ENCODE data around the gene COL11A1. TPM values are rescaled to one million over a fixed set of nuclear protein-coding genes. Genes with fewer than 3 reads are reported as not detected.

Gene COL11A1
- total and polyA plus RNA-seq, 2 of the 4 experiments (the other 2 are of a cell fraction): 4.6 to 5.2 TPM

GRCh38 chr1:102858695-102859094 lies 249.6 kb downstream of the COL11A1 start:
- Histone ChIP-seq H4K8ac (ENCODE audit: low read depth in 2 of 2, low read length in 2 of 2) (0 out of 4 replicates have a peak overlapping the region, but pooled peaks of 1 of the 2 experiments have one; percentile 52), H3K9ac (ENCODE audit: low read depth, low read length) (no peak overlapping the region), H3K27ac (ENCODE audit: insufficient read depth, low read length) (no peak overlapping the region), H3K36me3 (ENCODE audit: control insufficient read depth, insufficient read depth, low read length) (no peaks in the 10 kb centered on the region), H2AFZ (replicated peaks; ENCODE audit: low read length, poor library complexity) (peak overlapping the region; percentile 61), H4K91ac (ENCODE audit: insufficient read depth, low read depth, low read length) (no peak overlapping the region), H3K14ac (replicated peaks; ENCODE audit: low read depth, low read length) (peak overlapping the region; percentile 34; the same call in 1 of the 2 replicates), H2BK5ac (ENCODE audit: low read depth, low read length, poor library complexity, severe bottlenecking) (peak overlapping the region; percentile 68), H3K4me2 (ENCODE audit: low read depth, low read length) (no peak overlapping the region), H3K56ac (ENCODE audit: extremely low read depth, insufficient read depth, low read length) (no peak overlapping the region), H2AK9ac (replicated peaks; ENCODE audit: low read depth, low read length, poor library complexity) (no peak overlapping the region), H3K4ac (ENCODE audit: low read depth, low read length) (peak overlapping the region; percentile 54; the same call in 1 of the 2 replicates), H4K20me1 (ENCODE audit: insufficient read depth, low read length) (no peaks in the 10 kb centered on the region), H3K27me3 (ENCODE audit: control insufficient read depth, insufficient read depth, low read length) (no peaks in the 10 kb centered on the region), H4K5ac (ENCODE audit: low read depth, low read length) (no peak overlapping the region), H3K79me1 (ENCODE audit: low read depth in 1 of 2, low read length in 2 of 2) (no peaks in the 10 kb centered on the region), H3K23ac (ENCODE audit: low read depth, low read length) (no peak overlapping the region), H2BK15ac (ENCODE audit: low read depth, low read length) (no peak overlapping the region), H3K4me3 (ENCODE audit: insufficient read depth, low read depth, low read length) (no peak overlapping the region), H3K4me1 (ENCODE audit: control insufficient read depth, insufficient read depth, low read length) (peaks cover 4% of the 10 kb centered on the region; the same call in 1 of the 2 replicates), H3K18ac (ENCODE audit: low read depth, low read length) (peak overlapping the region; percentile 48; the same call in 1 of the 2 replicates), H2AK5ac (ENCODE audit: low read depth, low read length) (no peak overlapping the region), H2BK20ac (ENCODE audit: low read depth, low read length) (peak overlapping the region; percentile 90; the same call in 1 of the 2 replicates), H3K9me3 (ENCODE audit: control insufficient read depth, insufficient read depth, low read length) (peaks cover 3% of the 10 kb centered on the region), H3K9me1 (ENCODE audit: insufficient read depth, low read length) (no peaks in the 10 kb centered on the region; the same call in 1 of the 2 replicates), H2BK120ac (ENCODE audit: low read depth, low read length) (peak overlapping the region; percentile 68; the same call in 1 of the 2 replicates)
- TF ChIP-seq FOS (IDR thresholded peaks at IDR 0.05; ENCODE audit: low read depth, low read length) (no peak), SMC3 (IDR thresholded peaks at IDR 0.05; ENCODE audit: low read depth, low read length) (no peak), POLR2A (IDR thresholded peaks at IDR 0.05; ENCODE audit: low read depth, low read length) (no peak), CEBPB (IDR thresholded peaks at IDR 0.05; ENCODE audit: low read depth, low read length) (no peak), RFX5 (IDR thresholded peaks at IDR 0.05; ENCODE audit: low read depth, low read length) (no peak), RCOR1 (IDR thresholded peaks at IDR 0.05; ENCODE audit: insufficient replicate concordance, low read length) (no peak), CTCF (conservative IDR thresholded peaks at IDR 0.05; ENCODE audit: low read depth, low read length) (no peak)
- dilution Hi-C loops (cut with HindIII; ENCODE audit: low sequenced_read_pairs, unreplicated experiment) (no loop called here), intact Hi-C loops (cut with micrococcal nuclease) (no loop called here), in situ Hi-C loops (cut with MboI; ENCODE audit: low sequenced_read_pairs) (no loop called here)
- peak; percentile 31 for DNase-seq
- POLR2A ChIA-PET (ENCODE audit: unreplicated experiment): no interaction called here
- CTCF ChIA-PET: no interaction called here
- BruUV-seq (replicated peaks): no TSS peak
- ATAC-seq (ENCODE audit: low read depth): peak; percentile 69

Measured in IMR-90 (cell line).